Choroid plexus epithelial cell (primary cell): Measurements from ENCODE around the gene SYNE2.

Source experiments
- DNase-seq: peaks from one replicate; pipeline ENCODE4 v3.0.0-alpha.2; 2010; ENCODE audit warnings: low read depth
- H3K4me3 ChIP-seq: 2 replicates; pipeline ENCODE4 v1.5.1; 2011; ENCODE audit warnings: low read depth, mild to moderate bottlenecking, control low read depth, low read length, moderate library complexity
- CTCF ChIP-seq: conservative IDR thresholded peaks from 2 replicates; pipeline ENCODE4 v1.5.1; 2011; ENCODE audit warnings: low read depth, mild to moderate bottlenecking, control low read depth, inconsistent platforms, low read length, moderate library complexity

SYNE2 gene

GRCh38 chr14:64238631-64239030 lies 385.8 kb downstream of the SYNE2 start:
- no peak for DNase-seq
- TF ChIP-seq CTCF = no peak
- H3K4me3 ChIP-seq = no peak overlapping the region

GRCh38 chr14:64244279-64244678 lies 391.5 kb downstream of the SYNE2 start:
- DNase-seq = no peak
- no peak overlapping the region for H3K4me3 ChIP-seq
- no peak for TF ChIP-seq CTCF

GRCh38 chr14:64245491-64245890 lies 392.7 kb downstream of the SYNE2 start:
- TF ChIP-seq CTCF = no peak
- DNase-seq = no peak
- no peak overlapping the region for H3K4me3 ChIP-seq

GRCh38 chr14:64246688-64247087 lies 393.9 kb downstream of the SYNE2 start:
- no peak for TF ChIP-seq CTCF
- no peak for DNase-seq

GRCh38 chr14:64247195-64247594 lies 394.4 kb downstream of the SYNE2 start:
- no peak for TF ChIP-seq CTCF
- DNase-seq = no peak
- no peak overlapping the region for H3K4me3 ChIP-seq

More at GRCh38 chr14:64246688-64247087, 393.9 kb downstream of the SYNE2 start:
- H3K4me3 ChIP-seq = no peak overlapping the region

GRCh38 chr14:64248689-64249088 lies 395.9 kb downstream of the SYNE2 start:
- H3K4me3 ChIP-seq = no peak overlapping the region
- DNase-seq = no peak
- no peak for TF ChIP-seq CTCF

- H3K4me3 ChIP-seq = no peak overlapping the region
- no peak for DNase-seq
- no peak for TF ChIP-seq CTCF
Measured at GRCh38 chr14:64249363-64249762, 396.6 kb downstream of the SYNE2 start.
